ENCODE results near the gene RASGRP1.

DNA sequence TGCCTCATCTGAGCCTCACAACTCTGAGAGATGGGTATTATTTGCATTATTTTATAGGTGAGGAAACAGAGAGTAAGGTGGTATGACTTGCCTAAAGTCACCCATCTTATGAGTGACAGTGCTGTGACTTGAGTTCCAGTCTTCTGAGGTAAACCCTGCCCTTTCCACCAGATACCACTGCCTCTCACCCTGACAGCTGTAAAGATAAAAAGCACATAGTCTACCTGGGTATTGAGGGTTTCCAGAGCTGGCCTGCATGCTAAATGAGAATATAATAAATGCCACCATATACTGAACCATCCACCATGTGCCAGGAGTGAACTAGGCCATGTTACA, 25.6 kb downstream of the RASGRP1 start:
- TF ChIP-seq POLR2AphosphoS5 (IDR thresholded peaks at IDR 0.05; ENCODE audit: low read depth, low read length) (no peak), SIN3A (IDR thresholded peaks at IDR 0.05; ENCODE audit: borderline replicate concordance, insufficient read depth, low read depth, low read length) (no peak), REST (IDR thresholded peaks at IDR 0.05; ENCODE audit: insufficient read depth in 1 of 2, low read depth in 2 of 2, low read length in 1 of 2) (no peak), TCF7L2 (IDR thresholded peaks at IDR 0.05; ENCODE audit: low read depth, low read length) (no peak)
- TF ChIP-seq, protein P1, sequence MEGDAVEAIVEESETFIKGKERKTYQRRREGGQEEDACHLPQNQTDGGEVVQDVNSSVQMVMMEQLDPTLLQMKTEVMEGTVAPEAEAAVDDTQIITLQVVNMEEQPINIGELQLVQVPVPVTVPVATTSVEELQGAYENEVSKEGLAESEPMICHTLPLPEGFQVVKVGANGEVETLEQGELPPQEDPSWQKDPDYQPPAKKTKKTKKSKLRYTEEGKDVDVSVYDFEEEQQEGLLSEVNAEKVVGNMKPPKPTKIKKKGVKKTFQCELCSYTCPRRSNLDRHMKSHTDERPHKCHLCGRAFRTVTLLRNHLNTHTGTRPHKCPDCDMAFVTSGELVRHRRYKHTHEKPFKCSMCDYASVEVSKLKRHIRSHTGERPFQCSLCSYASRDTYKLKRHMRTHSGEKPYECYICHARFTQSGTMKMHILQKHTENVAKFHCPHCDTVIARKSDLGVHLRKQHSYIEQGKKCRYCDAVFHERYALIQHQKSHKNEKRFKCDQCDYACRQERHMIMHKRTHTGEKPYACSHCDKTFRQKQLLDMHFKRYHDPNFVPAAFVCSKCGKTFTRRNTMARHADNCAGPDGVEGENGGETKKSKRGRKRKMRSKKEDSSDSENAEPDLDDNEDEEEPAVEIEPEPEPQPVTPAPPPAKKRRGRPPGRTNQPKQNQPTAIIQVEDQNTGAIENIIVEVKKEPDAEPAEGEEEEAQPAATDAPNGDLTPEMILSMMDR (IDR thresholded peaks at IDR 0.05) = no peak
